H1 (cell line): ENCODE results near the gene SLC15A3. TPM values are rescaled to one million over a fixed set of nuclear protein-coding genes. Genes with fewer than 3 reads are reported as not detected.

Experiments used
- ASH2L ChIP-seq: fragments of 200-600, 300-600 bp; sonication (generic); IDR thresholded peaks from one replicate; pipeline ENCODE4 v1.7.1; 2017; ENCODE audit warnings: low read length
- BRCA1 ChIP-seq: IDR thresholded peaks from 2 replicates; pipeline ENCODE4 v1.6.1; 2012; ENCODE audit warnings: low read depth, low read length, improper control_type of control experiment
- CTCF ChIP-seq, 3 experiments: IDR thresholded peaks; 1 replicate in 2 of 3; 2 replicates in 1 of 3; pipeline versions ENCODE4 v1.5.1 to v1.6.1; 2011; ENCODE audit warnings: low read length in 3 of 3, mild to moderate bottlenecking in 3 of 3, inconsistent platforms in 2 of 3, low read depth in 1 of 3, moderate library complexity in 1 of 3; ENCODE audit not compliant: insufficient read depth in 1 of 3; ENCODE audit errors: control extremely low read depth in 1 of 3
- MAX ChIP-seq: IDR thresholded peaks from 2 replicates; pipeline ENCODE4 v1.6.1; 2012; ENCODE audit warnings: inconsistent platforms
- polyA plus RNA-seq, 7 experiments: library from polyadenylated mRNA; depleted of rRNA in 3 of 7; stranded (reverse) in 5 of 7; unstranded in 2 of 7; fragments of >200 nt in 5 of 7; fragments of 200-250 nt in 2 of 7; gene quantifications; 1 replicate in 5 of 7; 2 replicates in 1 of 7; 4 replicates in 1 of 7; pipeline versions ENCODE4 v1.2.1 to v1.2.3, GENCODE V29; 2011 to 2013; ENCODE audit warnings: missing spikeins in 2 of 7, mixed read lengths in 2 of 7
- total RNA-seq: library from RNA; stranded (reverse); fragmentation: NEBNext Ultra II Directional; extraction: Animal tissue kit (Norgen Biotek cat#: 25700); gene quantifications from 2 replicates; pipeline ENCODE4 v1.2.1, GENCODE V29; 2021

Gene SLC15A3
- total and polyA plus RNA-seq, 2 of the 8 experiments (the other 6 are each of a cell fraction or from before 2014, with no cell fraction given): 25.8 to 31.0 TPM

- TF ChIP-seq CTCF (IDR thresholded peaks at IDR 0.05; ENCODE audit: control extremely low read depth in 1 of 3, insufficient read depth in 1 of 3, low read depth in 1 of 3, low read length in 3 of 3) (no peak), MAX (no peak), BRCA1 (no peak), ASH2L (no peak)
- TF ChIP-seq, all 59 proteins: peak for 3
Measured at GRCh38 chr11:60914633-60915247, 37.2 kb downstream of the SLC15A3 start (continued).
